Fibroblast of gingiva (primary cell): ENCODE measurements around the gene CABP2.
"Not testable (repeated sequence)": the region's sequence is repeated elsewhere in the genome, so short reads cannot be mapped to it uniquely, and the experiment has no call there.

Experiments
- DNase-seq: peaks from one replicate; pipeline ENCODE4 v3.0.0-alpha.2; 2011; ENCODE audit warnings: low read depth

The CABP2 gene

DNA sequence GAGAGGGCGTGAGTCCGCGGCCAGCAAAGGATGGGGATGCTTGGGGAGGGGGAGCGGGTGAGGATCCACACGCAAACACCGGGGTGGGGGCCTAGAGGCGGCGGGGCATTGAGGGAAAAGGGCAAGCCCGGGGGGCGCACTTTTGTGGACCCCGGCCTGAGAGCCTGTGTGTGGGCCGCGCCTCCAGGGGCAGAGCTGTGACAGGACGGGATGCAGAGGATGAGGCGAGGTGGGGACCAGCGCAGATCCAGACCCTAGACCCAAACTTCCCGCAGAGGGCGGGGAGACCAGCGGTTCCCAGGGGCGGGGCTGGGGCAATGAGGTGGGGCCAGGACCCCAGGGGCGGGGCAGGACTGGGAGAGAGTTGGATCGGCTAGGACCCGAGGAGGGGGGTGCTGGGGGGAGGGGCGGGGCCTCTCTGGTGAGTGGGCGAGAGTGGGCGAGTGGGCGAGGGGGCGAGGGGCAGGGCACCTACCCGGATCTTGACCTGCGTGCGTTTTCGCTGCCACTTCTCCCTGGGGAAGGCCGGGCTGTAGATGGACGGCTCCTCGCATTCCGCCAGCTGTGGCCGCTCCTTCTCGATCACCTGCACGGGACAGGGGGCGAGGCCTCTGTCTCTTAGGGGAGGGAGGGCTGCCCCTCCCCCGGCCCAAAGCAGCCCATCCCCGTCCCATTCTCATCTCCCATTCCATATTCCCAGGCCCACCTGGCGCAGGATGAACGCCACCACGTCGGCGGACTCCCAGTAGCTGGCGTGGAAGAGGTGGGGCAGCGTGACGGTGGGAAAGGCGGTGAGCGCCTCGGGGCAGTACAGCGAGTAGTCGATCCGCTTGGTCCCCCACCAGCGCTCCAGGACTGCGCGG, 28.6 kb downstream of the CABP2 start:
- DNase-seq = no peak

DNA sequence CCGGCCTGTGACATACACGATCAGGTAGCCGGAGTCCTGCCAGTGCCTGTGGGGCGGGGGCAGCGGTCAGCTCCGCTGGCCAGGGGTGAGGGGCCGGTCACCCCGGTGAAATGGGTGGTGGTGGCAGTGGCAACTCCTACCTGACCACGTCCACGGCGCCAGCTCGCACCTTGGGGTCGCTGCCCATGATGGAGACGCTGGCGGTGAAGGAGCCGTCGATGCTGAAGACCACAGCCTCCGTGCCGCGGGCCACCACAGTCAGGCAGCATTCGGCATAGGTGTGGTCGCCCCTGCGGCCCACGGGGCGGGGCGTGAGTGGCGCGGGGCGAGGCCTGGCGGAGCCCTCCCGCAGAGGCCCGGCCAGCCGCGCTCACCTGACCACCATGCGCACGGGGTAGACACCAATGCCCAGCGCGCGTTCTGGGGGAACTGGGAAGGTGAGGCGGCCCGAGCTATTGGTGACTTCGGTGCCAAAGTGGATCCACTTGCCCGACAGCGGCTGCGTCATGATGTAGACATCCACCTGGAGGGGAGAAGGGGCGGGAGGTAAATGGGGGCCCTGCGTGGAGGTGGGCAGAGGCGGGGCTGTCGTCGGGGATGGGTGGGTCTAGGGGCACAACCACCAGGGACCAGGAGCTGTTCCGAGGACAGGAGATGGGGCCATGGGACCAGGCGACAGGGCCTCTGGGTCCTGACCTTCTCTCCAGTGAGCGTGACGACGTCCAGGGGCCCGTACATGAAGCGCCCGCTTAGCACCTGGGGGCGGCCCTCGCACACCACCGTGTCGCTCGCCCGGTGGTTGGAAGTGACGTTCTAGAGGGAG, 29.5 kb downstream of the CABP2 start:
- no peak for DNase-seq

DNA sequence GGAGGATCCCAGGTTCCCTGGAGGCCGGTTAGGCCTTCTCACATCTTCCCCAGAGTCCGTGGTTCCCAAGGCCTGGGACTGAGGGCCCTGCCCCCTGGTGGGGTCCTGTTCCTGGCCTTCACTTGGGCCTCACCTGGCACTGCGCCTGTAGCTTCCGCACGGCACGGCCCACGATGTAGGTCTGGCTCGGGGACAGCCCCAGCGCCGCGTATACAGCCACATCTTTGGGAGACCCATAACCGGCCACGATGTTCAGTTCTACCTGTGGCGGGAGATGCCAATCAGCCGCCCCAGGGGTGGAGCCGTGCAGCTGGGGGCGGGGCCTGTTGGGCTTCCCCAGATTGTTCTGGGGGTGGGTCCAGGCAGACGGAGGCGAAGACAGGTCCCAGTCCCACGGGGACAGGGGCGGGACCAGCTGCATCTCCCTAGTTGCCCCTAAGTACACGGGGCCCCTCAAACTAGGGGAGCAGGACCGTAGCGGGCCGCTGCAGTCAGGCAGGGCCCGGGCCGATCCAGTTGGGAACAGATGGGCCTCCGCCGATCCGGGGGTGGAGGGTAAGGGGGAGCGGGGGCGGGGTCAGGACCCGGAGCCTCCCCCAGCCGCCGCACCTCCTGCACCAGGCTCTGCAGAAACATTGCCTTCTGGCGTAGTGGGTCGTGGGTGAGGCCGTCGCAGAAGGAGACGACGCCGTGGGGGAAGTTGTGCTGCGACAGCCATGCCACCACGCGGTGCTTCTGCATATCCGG, 30.3 kb downstream of the CABP2 start:
- no peak for DNase-seq

DNA sequence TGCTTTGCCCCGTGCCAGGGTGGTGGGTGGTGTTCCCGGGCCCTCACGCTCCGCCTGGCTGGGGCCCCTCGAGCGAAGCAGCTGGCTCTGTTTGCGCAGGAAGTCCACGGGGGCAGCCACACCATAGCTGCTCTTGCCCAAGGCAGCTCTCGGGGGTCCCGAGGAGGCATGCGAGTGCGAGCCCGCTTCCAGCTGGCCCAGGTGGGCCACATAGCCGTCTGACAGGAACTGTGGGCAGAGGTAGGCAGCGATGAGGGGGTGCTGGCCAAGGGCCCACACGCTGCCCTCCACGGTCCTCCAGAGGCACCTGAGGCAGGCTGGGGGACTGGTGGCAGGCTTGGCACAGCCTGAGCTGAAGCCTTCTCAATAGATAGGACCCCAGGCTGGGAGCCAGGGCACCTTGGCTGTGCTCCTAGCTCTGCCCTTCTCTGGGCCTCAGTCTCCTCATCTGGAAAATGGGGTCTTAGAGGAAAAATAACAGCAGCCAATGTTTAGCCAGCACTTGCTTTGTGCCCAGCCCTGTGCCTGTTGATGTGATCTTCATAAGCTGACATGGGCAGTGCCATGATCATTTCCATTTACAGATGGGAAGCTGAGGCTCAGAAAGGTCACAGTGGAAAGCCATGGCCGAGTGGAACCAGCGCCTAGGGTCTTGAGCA, 31.0 kb downstream of the CABP2 start:
- DNase-seq = no peak

DNA sequence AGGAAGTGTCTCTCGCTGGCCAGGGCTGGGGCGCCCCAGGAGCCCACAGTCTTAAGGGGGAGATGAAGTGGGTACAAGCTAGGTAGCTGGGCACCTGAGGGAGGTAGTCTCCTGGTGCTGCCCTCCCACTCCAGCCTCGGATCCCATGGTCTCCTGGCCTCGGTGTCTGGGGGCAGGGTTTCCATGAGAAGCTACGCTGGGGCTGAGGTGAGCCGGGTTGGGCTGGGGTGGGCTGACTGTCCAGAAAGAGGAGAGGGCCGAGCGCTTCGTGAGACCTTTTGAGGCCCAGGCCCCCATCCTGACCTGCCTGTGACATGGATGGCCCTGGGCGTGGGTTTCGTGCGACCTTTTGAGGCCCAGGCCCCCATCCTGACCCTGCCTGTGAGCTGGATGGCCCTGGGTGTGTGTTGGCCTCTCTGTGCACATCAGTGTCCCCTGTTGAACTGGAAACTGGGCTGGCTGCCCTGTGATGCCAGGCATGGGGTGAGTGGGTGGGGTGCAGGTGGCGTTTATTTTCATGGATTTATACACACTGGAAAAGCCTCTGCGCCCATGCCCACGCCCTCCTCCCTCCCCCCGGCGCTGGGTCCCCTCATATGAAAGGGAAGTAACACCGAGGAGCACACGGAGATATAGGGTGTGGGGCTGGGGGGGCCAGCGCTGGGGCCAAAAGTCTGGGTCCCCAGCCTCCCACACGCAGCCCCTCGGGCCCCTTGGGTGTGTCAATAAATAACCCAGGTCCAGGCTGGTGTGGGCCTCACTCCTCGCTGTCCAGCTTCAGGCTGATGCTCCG, 31.8 kb downstream of the CABP2 start:
- DNase-seq = no peak

DNA sequence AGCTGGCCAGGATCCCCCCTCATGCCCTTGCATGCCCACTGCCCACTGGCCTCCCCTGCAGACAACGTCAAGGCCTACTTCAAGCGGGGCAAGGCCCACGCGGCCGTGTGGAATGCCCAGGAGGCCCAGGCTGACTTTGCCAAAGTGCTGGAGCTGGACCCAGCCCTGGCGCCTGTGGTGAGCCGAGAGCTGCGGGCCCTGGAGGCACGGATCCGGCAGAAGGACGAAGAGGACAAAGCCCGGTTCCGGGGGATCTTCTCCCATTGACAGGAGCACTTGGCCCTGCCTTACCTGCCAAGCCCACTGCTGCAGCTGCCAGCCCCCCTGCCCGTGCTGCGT, 32.5 kb downstream of the CABP2 start:
- no peak for DNase-seq

DNA sequence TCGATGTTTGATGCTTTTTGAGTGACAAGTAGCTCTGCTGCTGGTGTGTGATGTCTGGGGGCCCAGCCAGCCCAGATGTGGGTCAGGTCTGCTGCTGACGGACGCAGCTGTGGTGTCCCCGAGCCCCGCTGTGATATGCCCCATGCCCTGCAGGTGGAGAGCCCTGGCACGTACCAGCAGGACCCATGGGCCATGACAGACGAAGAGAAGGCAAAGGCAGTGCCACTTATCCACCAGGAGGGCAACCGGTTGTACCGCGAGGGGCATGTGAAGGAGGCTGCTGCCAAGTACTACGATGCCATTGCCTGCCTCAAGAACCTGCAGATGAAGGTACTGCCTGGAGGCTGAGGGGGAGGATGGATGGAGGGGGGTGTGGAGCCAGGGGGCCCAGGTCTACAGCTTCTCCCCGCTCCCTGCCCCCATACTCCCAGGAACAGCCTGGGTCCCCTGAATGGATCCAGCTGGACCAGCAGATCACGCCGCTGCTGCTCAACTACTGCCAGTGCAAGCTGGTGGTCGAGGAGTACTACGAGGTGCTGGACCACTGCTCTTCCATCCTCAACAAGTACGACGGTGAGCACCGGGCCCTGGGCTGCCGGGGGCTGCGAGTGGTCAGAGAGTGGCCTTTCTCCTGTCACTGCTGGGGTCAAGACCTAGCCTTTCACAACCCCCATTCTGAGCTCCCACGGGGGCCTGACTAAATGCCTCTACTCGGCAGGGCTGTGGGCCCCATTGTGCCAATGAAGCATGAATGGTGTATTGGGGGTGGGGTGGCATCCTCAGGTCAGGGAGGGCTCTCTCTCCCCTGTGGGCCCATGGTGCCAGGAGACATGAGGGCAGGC, 33.1 kb downstream of the CABP2 start:
- DNase-seq = no peak

DNA sequence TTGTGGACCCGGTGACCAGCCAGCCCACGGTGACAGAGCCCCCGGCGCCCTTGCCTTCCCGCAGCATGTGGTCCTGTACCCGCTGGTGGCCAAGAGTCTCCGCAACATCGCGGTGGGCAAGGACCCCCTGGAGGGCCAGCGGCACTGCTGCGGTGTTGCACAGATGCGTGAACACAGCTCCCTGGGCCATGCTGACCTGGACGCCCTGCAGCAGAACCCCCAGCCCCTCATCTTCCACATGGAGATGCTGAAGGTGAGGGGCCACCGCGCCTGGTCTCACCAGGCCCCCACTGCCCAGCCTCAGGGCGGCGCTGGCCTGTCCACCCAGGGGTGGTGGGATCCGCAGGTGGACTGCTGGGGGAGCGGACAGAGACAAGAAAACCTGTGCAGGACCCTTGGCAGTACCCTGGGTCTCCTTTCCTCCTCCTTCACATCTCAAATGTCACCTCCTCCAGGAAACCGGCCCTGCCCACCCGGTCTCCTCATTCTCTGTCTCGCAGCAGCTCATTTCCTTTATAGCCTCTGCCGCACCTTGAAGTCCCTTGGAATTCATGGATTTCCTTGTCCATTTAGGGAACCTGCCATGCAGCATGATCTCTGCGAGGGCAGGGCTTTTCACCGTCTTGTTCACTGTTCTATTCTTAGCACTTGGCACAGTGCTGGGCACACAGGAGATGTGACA, 33.9 kb downstream of the CABP2 start:
- DNase-seq = no peak

DNA sequence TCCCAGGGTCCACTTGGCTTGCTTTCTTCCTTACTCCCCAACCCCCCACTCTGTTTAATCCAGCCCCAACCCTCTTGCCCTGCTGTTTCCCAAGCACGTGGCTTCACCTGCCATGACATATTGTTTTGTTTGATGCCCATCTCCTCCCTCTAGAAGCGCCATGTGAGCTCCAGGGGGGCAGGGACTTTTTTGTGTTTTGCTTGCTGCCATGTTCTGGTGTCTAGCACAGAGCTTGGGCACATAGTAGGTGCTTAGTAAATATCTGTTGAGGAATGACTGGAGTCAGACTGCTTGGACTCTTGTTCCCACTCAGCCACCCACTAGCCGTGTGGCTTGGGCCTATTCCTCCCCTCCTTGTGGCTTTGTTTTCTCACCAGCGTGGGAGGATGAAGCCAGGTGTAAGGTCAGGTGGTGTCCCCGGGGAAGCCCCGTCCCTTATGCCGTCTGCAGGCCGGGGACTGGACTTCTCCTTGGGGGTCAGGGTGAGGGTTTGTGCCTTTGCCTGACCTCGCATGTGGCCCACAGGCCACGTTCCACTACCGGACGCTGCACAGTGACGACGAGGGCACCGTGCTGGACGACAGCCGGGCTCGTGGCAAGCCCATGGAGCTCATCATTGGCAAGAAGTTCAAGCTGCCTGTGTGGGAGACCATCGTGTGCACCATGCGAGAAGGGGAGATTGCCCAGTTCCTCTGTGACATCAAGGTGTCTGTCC, 36.6 kb downstream of the CABP2 start:
- no peak for DNase-seq

DNA sequence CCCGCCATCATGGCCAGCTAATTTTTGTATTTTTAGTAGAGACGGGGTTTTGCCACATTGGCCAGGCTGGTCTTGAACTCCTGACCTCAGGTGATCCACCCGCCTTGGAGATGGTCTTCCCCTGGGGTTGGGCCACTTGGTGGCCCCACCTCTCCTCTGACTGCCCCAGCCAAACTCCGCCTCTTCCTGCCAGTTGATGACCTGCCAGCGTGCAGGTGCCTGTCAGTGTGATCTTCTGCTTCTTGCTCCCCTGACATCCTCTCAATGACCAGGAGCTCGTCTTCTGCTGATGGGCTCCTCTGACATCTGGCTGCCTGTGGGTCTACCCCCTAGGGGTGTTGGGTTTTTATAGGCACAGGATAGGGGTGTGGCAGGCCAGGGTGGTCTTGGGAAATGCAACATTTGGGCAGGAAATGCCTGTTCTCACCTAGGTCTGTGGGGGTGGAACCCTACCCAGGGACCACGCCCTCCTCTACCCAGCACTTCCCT, 37.3 kb downstream of the CABP2 start:
- not testable (repeated sequence) for DNase-seq

DNA sequence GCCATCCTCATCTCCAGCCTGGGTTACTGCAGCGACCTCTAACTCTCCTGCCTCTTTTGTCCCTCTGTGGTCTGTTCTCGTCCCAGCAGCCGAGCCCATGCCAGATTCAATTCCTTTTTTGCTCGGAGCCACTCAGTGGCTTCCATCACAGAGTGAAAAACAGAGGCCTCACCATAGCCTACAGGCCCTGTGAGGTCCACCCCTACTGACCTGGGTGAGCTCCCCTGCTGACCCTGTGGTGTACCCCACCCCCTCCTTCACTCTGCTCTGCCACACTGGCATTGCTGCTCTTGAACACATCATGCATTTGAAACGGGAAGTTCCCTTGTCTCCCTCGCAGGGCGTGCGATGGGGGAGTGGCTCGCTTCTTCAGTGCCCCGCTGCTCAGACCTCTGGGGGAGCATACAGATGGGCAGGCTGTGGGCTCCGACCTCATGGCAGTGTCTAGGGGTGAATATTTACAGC, 38.4 kb downstream of the CABP2 start:
- no peak for DNase-seq

DNA sequence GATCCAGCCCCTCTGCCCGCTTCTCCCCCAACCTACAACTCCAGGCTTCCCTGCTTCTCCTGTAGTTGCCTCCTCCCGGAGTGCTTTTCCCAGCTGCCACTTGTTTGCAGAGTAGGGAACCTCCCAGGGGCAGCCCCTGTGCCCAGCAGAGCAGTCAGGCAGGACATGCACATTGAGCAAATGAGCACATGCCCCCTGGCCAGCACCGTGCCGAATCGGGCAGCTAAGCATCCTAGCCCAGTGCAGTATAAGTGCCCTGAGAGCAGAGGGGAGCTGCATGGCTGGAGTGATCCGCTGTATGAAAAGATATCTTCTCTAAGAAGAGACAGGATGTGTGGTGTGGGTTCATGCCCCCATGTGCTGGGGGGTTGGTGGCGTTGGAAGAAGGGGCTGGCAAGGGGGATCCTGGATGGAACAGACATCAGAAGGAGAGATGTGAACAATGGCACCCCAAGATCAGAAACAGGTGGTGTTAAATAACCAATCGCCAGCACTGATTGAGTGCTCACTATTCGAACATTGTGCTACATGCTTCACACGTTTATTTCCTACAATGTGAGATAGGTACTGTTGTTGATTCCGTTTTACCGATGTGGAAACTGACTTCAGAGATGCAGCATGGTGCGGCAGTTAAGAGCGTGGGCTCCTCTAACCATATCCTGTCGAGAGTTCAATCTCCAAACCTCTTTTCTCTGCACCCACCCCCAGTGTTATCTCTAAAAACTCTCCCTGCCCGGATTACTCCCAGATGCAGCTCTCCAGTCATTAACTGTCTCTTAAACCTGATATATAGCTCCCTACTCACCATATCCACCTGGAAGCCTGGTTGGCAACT, 39.2 kb downstream of the CABP2 start:
- DNase-seq = no peak

DNA sequence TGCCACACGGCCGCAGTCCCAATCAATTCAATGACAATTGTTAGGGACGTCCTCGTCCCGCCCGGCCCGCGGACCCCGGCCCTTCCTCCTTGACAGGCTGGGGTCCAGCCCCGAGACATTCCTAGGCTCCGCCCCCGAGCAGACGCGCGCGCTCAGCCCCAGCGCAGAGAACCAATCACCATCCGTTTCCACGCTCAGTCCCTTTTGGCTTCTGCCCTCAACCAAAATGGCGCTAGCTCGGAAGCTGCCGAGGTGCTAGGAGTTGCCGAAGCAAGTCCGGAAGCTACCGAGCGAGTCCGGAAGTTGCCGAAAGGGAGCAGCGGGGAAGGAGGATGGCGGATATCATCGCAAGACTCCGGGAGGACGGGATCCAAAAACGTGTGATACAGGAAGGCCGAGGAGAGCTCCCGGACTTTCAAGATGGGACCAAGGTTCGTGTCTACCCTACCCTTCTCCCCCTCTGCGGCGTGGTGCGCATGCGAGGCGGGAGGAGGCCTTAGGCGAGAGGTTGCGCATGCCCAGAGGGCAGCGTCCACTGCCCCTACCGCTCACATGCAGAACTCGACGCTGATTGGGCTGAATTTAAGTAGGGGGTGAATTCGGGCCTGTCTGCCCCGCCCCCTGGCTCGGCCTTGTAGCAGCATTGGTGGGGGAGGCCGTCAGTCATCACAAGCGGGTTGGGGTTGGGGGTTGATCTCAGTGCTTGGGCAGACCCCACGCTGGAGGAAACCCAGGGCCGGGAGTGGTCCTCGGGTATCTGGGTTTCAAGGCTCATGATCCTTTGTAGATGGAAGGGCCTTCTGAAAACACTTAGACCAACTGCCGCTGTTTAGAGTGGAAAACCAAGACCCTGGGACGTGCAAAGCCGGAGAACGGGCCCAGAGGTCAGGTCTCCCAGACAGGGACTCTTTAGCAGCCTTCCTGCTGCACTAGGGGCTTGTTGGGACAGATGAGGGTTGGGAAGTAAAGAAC, 40.1 kb downstream of the CABP2 start, which contains the start of gene AIP:
Gene AIP (plus strand): TSS at position 200 of the 972 bp plus-strand sequence. CDS start 133 bp downstream, at position 333.
- peak; percentile 96 for DNase-seq

DNA sequence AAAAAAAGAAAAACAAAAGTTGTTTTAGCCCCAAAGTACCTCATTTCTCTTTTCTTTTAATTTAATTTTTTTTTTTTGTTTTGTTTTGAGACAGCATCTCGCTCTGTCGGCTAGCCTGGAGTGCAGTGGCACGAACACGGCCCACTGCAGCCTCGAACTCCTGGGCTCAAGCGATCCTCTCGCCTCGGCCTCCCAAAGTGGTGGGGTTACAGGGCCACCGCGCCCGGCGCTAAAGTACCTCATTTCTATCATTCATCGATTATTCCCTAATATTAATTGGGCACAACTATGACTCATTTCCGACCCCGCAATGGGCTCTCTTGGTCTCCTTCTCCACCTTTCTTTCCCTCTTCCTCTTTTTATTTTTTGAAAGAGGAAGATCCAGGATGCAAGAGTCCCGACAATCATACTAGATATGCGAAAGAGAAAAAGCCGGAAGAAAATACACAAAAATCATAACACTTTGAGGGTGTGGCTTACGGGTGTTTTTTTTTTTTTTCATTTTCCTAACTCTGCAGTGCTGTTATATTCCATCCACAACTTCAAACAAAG, 40.9 kb downstream of the CABP2 start:
- no peak for DNase-seq

DNA sequence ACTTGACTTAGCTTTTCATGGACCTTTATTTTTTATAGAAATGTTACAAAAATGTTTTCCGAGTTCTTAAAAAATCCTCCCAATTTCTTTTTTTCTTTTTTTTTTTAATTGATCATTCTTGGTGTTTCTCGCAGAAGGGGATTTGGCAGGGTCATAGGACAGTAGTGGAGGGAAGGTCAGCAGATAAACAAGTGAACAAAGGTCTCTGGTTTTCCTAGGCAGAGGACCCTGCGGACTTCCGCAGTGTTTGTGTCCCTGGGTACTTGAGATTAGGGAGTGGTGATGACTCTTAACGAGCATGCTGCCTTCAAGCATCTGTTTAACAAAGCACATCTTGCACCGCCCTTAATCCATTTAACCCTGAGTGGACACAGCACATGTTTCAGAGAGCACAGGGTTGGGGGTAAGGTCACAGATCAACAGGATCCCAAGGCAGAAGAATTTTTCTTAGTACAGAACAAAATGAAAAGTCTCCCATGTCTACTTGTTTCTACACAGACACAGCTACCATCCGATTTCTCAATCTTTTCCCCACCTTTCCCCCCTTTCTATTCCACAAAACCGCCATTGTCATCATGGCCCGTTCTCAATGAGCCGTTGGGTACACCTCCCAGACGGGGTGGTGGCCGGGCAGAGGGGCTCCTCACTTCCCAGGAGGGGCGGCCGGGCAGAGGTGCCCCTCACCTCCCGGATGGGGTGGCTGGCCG, 45.7 kb downstream of the CABP2 start:
- not testable (repeated sequence) for DNase-seq

DNA sequence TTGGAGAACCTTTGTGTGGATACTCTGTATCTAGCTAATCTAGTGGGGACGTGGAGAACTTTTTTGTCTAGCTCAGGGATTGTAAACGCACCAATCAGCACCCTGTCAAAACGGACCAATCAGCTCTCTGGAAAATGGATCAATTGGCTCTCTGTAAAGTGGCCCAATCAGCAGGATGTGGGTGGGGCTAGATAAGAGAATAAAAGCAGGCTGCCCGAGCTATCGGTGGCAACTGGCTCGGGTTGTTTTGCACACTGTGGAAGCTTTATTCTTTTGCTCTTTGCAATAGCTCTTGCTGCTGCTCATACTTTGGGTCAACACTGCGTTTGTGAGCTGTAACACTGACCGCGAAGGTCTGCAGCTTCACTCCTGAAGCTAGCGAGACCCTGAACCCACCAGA, 46.6 kb downstream of the CABP2 start:
- not testable (repeated sequence) for DNase-seq
